Fibroblast of pulmonary artery (primary cell): Measurements from ENCODE around the gene CTU2.

Source experiments
- DNase-seq: peaks from one replicate; pipeline ENCODE4 v3.0.0-alpha.2; 2010; ENCODE audit warnings: low read depth
- H3K4me3 ChIP-seq: replicated peaks from 2 replicates; pipeline ENCODE4 v1.5.1; 2011; ENCODE audit warnings: low read depth, mild to moderate bottlenecking, control low read depth, low read length, moderate library complexity
- CTCF ChIP-seq: IDR thresholded peaks from 2 replicates; pipeline ENCODE4 v1.5.1; 2011; ENCODE audit warnings: mild to moderate bottlenecking, control low read depth, low read length, inconsistent platforms; ENCODE audit errors: missing control alignments

CTU2 gene

GRCh38 chr16:88761830-88762229 lies 55.5 kb downstream of the CTU2 start:
- no peak overlapping the region for H3K4me3 ChIP-seq
- TF ChIP-seq CTCF = no peak
- no peak for DNase-seq

- no peak for DNase-seq
- TF ChIP-seq CTCF = no peak
- no peak overlapping the region for H3K4me3 ChIP-seq
Measured at GRCh38 chr16:88762258-88762870, 56.1 kb downstream of the CTU2 start.

GRCh38 chr16:88762941-88763340 lies 56.6 kb downstream of the CTU2 start:
- TF ChIP-seq CTCF = no peak

GRCh38 chr16:88763502-88764053 lies 57.3 kb downstream of the CTU2 start:
- TF ChIP-seq CTCF = no peak
- DNase-seq = no peak
- no peak overlapping the region for H3K4me3 ChIP-seq

More at GRCh38 chr16:88762941-88763340, 56.6 kb downstream of the CTU2 start:
- H3K4me3 ChIP-seq = no peak overlapping the region
- DNase-seq = no peak

- DNase-seq = no peak
- H3K4me3 ChIP-seq = no peak overlapping the region
- no peak for TF ChIP-seq CTCF
Measured at GRCh38 chr16:88764080-88764479, 57.8 kb downstream of the CTU2 start.

GRCh38 chr16:88764913-88765349 lies 58.6 kb downstream of the CTU2 start:
- TF ChIP-seq CTCF = no peak
- H3K4me3 ChIP-seq = no peak overlapping the region
- no peak for DNase-seq
